Raji (cell line): ENCODE data around the gene NDUFS4.

Experiments used
- POLR2A ChIP-seq: IDR thresholded peaks from 2 replicates; pipeline ENCODE4 v1.6.1; 2011; ENCODE audit warnings: low read depth, low read length, control low read depth; ENCODE audit not compliant: insufficient read depth

NDUFS4 gene

GRCh38 chr5:53560028-53560427 lies 411 bp upstream of the NDUFS4 start:
- TF ChIP-seq POLR2A: no peak

GRCh38 chr5:53568401-53568800 lies 8.0 kb downstream of the NDUFS4 start:
- no peak for TF ChIP-seq POLR2A

DNA sequence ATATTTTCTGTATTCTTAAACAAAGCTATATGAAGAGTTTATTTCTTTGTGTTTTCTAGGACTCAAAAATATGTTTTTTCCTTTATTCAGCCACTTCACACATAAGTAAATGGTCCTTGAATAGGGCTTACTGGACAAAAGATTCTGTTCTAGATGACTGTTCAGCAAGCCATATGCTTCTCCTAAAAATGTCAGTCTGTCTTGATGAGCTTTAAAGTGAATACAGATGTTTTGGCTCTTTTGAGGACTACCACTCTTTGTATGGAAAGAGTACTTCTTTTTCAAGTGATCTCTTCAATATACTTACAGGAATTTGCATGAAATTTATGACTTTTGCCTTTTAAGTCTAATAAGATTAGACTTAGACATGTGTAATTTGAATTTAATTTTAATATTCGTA lies 8.4 kb downstream of the NDUFS4 start:
- no peak for TF ChIP-seq POLR2A

GRCh38 chr5:53569453-53569852 lies 9.0 kb downstream of the NDUFS4 start:
- TF ChIP-seq POLR2A: no peak

GRCh38 chr5:53571403-53571802 lies 11.0 kb downstream of the NDUFS4 start:
- no peak for TF ChIP-seq POLR2A

DNA sequence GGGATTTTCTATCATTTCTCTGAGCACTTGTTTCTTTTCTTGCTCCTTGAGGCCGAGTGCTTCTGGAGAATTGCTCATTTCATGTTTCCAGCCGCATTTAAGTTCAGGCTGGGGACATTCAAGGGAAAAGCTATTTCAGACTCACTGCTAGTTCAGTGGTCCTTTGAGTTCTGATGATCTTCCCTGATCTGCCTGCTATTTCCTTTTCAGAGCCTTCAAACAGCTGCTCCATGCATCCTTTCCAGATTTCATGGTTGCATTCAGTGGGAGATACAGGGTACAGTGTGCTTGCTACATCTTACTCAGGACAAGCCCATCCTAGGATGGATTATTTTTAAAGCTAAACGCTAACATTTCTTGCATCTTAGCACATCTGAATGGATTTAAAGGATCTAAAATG lies 14.7 kb downstream of the NDUFS4 start:
- TF ChIP-seq POLR2A: no peak

- TF ChIP-seq POLR2A: no peak
Measured at GRCh38 chr5:53575831-53576230, 15.4 kb downstream of the NDUFS4 start.

- no peak for TF ChIP-seq POLR2A
Measured at GRCh38 chr5:53576674-53577073, 16.2 kb downstream of the NDUFS4 start.

GRCh38 chr5:53578854-53579253 lies 18.4 kb downstream of the NDUFS4 start:
- no peak for TF ChIP-seq POLR2A

DNA sequence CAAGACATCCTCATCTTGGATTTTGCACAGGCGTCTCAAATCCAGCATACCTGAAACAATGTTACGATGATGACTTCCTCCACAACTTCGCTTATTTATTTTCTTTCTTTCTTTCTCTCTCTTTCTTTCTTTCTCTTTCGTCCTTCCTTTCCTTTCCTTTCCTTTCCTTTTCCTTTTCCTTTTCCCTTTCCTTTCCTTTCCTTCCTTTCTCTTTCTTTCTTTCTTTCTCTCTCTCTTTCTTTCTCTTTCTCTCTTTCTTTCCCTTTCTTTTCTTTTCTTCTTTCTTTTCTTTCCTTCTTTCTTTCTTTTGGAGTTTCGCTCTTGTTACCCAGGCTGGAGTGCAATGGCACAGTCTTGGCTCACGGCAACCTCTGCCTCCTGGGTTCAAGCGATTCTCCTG lies 20.1 kb downstream of the NDUFS4 start:
- no peak for TF ChIP-seq POLR2A

- no peak for TF ChIP-seq POLR2A
Measured at GRCh38 chr5:53582225-53582624, 21.8 kb downstream of the NDUFS4 start.

DNA sequence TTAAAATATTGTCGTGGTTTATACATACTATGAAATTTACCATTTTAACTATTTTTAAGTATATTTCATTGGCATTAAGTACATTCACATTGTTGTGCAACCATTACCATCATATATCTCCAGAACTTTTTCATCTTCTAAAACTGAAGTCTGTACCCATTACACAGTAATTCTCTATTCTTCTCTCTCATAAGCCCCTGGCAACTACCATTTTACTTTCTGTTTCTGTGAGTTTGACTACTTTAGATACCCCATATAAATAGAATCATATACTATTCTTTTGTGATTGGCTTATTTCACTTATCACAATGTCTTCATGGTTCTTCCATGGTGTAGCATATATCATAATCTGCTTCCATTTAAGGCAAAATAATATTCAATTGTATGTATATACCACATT lies 30.3 kb downstream of the NDUFS4 start:
- no peak for TF ChIP-seq POLR2A

DNA sequence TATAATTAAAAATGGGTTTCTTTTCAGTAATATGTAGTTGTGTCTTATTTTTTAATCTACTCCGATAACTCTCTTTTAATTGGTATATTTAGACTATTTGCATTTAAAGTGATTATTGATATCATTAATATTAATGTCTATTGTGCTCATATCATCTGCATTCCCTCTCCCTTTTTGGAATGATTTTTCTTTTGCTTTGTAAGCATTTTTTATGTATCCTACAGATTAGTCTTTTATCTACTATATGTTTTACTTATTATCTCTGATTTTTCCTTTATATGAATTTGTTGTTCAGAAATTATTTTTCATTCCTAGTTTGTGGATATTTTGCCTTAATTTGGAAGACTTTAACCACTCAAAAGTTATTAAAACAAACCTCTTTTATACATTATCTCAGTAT lies 34.0 kb downstream of the NDUFS4 start:
- TF ChIP-seq POLR2A: no peak

DNA sequence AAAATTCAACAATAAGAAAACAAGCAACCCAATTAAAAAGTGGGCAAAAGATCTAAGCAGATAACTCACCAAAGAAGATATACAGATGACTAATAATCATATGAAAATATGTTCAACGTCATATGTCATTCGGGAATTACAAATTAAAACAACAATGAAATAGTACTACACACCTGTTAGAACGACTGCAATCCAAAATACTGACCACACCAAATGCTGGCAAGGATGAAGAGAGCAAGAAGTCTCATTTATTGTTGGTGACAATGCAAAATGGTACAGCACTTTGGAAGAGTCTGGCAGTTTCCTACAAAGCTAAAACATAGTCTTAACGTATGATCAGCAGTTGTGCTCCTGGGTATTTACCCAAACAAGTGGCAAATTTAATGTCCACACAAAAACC lies 37.5 kb downstream of the NDUFS4 start:
- TF ChIP-seq POLR2A: no peak

GRCh38 chr5:53601570-53601969 lies 41.1 kb downstream of the NDUFS4 start:
- TF ChIP-seq POLR2A: no peak

GRCh38 chr5:53603009-53603687 lies 42.7 kb downstream of the NDUFS4 start:
- TF ChIP-seq POLR2A: no peak

DNA sequence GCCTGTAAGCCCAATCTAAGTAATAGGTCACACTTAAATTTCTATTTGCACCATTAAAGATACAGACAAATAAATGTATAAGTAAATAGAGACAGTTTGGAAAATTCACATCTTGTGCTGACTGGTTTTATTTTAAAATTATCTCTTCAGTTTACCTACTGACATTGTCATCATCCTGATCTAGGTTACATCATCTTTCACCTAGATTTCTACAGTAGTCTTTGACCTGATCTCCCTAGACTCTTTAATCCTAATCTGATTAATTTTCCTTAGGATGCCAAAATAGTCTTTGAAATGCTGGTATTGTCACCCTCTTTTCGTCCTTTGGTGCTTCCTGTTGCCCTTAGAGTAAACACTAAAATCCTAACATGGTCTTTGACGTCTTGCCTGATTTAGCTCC lies 43.9 kb downstream of the NDUFS4 start:
- TF ChIP-seq POLR2A: no peak
